Upper lobe of right lung (tissue), 1 donor: Measurements from ENCODE around the gene UBL5. TPM values are rescaled to one million over a fixed set of nuclear protein-coding genes. Genes with fewer than 3 reads are reported as not detected.

Experiments used
- ATAC-seq: fragments of 200-7000 bp; cut with Tn5 transposase; one replicate; pipeline ENCODE4 v1.9.1; 2020; ENCODE audit warnings: mild to moderate bottlenecking, moderate library complexity
- DNase-seq: peaks from one replicate; pipeline ENCODE4 v3.0.0-alpha.2; 2020
- H3K27ac ChIP-seq: fragments of 200-600 bp; one replicate; pipeline ENCODE4 v1.8.0; 2022
- H3K27me3 ChIP-seq: fragments of 200-600 bp; one replicate; pipeline ENCODE4 v1.8.0; 2022; ENCODE audit warnings: mild to moderate bottlenecking
- H3K36me3 ChIP-seq: fragments of 200-600 bp; one replicate; pipeline ENCODE4 v1.8.0; 2022
- H3K4me1 ChIP-seq: fragments of 200-600 bp; one replicate; pipeline ENCODE4 v1.8.0; 2022
- H3K4me3 ChIP-seq: fragments of 200-600 bp; one replicate; pipeline ENCODE4 v1.8.0; 2022; ENCODE audit warnings: mild to moderate bottlenecking
- H3K9me3 ChIP-seq: fragments of 200-600 bp; one replicate; pipeline ENCODE4 v1.8.0; 2022
- intact Hi-C: fragments of 100-400 bp; cut with DNase I; formaldehyde crosslinking; loops from one replicate; pipeline ENCODE4 v1.11.0; 2022
- total RNA-seq: library from RNA; stranded (reverse); fragmentation: NEBNext Ultra II Directional; extraction: Animal tissue kit (Norgen Biotek cat#: 25700); gene quantifications from one replicate; pipeline ENCODE4 v1.2.1, GENCODE V29; 2021
- TF ChIP-seq, protein P1 (sequence below): fragments of 200-600 bp; IDR thresholded peaks from one replicate; pipeline ENCODE4 v1.8.0; 2022; ENCODE audit warnings: antibody characterized with exemption
- donor health status: DM: no; HTN: yes; CAD: no; lungs with severe emphysema.

Gene UBL5
- total RNA-seq, 1 donor from 2014 or later, result 220 TPM

DNA sequence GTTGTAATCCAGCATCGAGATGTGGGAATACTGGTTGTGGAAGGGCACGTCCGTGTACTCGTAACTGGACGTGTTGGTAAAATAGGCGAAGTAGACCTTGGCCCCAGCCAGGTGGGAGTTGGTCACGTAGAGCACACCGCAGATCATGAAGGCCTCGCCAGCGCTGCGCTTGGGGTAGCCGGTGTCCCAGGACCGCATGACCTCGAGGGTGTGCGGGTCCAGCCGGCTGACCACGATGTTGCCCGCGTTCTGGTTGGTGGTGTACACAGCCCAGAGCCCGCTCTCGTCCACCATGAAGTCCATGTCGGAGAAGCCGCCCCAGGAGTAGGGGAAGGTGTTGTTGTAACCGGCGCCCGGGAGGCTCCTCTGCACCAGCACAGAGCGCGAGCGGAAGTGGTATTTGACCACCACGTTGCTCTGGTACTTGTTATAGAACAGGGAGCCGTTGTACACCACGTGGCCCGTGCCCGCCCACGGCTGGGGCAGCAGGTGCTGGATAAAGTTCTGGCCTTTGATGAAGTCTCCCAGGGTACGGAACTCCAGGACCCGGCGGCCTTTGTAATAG lies 26.6 kb downstream of the UBL5 start:
- TF ChIP-seq, protein P1, sequence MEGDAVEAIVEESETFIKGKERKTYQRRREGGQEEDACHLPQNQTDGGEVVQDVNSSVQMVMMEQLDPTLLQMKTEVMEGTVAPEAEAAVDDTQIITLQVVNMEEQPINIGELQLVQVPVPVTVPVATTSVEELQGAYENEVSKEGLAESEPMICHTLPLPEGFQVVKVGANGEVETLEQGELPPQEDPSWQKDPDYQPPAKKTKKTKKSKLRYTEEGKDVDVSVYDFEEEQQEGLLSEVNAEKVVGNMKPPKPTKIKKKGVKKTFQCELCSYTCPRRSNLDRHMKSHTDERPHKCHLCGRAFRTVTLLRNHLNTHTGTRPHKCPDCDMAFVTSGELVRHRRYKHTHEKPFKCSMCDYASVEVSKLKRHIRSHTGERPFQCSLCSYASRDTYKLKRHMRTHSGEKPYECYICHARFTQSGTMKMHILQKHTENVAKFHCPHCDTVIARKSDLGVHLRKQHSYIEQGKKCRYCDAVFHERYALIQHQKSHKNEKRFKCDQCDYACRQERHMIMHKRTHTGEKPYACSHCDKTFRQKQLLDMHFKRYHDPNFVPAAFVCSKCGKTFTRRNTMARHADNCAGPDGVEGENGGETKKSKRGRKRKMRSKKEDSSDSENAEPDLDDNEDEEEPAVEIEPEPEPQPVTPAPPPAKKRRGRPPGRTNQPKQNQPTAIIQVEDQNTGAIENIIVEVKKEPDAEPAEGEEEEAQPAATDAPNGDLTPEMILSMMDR, result no peak
- Histone ChIP-seq H3K27me3 (no peaks in the 10 kb centered on the region), H3K4me1 (no peaks in the 10 kb centered on the region), H3K36me3 (no peaks in the 10 kb centered on the region), H3K9me3 (no peaks in the 10 kb centered on the region), H3K4me3 (no peak overlapping the region), H3K27ac (no peak overlapping the region)
- ATAC-seq, result no peak
- DNase-seq, result no peak
- intact Hi-C loops, result no loop called here

DNA sequence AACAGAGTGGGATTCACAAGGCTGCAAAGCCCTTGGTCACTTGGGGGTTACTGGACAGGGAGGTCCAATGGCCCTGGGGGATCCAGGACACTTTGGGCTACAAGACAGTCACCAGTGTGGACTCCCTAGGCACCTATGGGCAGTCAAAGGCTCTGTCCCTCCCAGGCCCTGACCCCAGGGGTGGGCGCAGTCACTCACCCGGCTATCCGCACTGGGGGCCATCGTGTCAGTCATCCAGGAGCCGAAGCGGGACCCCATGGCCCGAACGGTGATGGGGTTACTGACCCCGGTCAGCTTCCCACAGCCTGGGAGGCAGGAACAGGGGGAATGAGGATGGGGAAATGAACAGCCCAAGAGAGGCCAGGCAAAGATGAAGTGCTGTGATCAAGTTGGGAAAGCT lies 28.9 kb downstream of the UBL5 start:
- H3K9me3 ChIP-seq, result no peaks in the 10 kb centered on the region
- H3K27me3 ChIP-seq, result no peaks in the 10 kb centered on the region
- no peak overlapping the region for H3K4me3 ChIP-seq
- no peaks in the 10 kb centered on the region for H3K4me1 ChIP-seq
- H3K36me3 ChIP-seq, result no peaks in the 10 kb centered on the region
- no peak for ATAC-seq
- DNase-seq, result no peak
- H3K27ac ChIP-seq, result no peak overlapping the region
- intact Hi-C loops, result no loop called here
- TF ChIP-seq, protein P1, result no peak

DNA sequence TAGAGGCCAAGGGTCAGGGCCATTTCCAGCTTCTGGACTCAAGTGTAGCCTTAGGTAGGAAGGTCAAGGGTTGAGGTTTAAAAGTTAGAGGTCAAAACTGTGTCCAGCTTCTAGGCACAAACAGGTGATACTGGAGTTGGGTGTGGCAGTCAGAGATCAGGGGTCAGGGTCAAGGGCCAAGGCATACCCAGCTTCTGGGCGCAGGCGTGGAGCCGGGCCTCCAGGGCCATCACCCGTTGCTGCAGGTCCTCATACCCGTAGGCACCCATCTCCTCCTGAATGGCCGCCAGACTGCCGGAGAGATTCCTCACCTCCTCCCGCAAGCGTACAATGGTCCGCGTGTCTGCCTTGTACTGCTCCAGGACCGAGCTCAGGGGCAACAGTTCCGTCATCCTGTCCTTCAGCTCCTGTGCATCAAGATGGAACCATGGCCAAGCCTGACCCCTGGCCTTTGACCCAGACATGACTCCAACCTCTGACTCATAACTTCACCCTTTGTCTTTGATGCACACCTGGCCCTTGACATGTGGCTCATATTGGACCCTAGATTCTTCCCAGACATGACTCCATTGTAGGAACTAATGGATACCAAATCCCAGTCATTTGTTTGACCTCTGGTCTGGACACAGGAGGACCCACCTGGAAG lies 29.5 kb downstream of the UBL5 start:
- TF ChIP-seq, protein P1, result no peak
- no peak for DNase-seq
- intact Hi-C loops, result no loop called here
- Histone ChIP-seq H3K4me1 (no peaks in the 10 kb centered on the region), H3K9me3 (no peaks in the 10 kb centered on the region), H3K27me3 (no peaks in the 10 kb centered on the region), H3K4me3 (no peak overlapping the region), H3K36me3 (no peaks in the 10 kb centered on the region), H3K27ac (no peak overlapping the region)
- ATAC-seq, result no peak

DNA sequence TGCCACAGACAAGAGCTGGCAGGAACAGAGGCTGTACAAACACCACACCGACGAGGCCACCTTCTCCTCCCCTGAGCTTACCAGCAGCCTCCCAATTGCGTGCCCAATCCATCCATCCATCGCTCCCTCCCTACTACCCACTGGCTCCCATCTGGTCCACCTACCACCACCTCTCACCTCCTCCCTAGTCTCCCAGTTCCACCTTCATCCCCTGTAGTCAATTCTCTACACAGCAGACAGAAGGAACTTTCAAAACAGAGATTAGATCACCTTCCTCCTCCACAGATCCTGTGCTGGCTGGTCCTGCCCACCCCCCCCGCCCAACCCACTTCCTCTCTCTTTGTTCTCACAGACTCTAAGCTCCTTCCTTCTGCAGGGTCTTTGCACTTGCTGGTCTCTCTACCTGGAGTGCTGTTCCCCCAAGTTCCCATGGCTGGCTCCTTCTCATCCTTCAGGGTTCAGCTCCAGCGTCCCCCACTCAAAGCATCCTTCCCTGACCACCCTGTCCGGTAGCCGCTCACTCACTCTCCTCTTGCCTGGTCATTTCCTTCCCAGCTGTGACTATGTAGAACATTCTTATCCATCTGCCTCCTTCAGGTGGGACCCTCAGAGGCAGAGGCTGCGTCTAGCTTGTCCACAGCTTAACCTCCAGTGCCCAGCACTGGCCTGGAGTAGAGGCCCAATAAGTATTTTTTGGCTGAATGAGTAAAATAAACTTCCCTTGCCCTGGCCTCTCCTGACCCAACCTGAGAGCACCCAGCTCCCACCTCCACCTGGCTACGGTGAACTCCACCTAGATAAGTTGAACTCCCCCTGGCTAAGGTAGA lies 30.4 kb downstream of the UBL5 start:
- TF ChIP-seq, protein P1, result no peak
- intact Hi-C loops, result no loop called here
- no peak for DNase-seq
- peak; percentile 8 for ATAC-seq
- Histone ChIP-seq H3K27me3 (no peaks in the 10 kb centered on the region), H3K27ac (no peak overlapping the region), H3K4me3 (no peak overlapping the region), H3K9me3 (no peaks in the 10 kb centered on the region), H3K4me1 (no peaks in the 10 kb centered on the region), H3K36me3 (no peaks in the 10 kb centered on the region)

DNA sequence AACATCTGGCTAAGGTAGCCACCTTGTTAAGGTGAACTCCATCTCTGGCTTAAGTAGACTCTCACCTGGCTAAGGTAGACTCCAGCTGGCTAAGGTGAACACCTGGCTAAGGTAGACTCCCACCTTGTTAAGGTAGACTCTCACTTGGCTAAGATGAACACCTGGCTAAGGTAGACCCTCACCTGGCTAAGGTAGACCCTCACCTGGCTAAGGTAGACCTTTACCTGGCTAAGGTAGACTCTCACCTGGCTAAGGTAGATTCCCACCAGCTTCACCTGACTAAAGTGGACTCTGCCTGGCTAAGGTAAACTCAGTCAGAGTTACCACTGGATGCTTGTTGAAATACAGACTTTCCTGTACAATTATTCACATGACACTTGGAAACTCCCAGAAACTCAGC lies 31.0 kb downstream of the UBL5 start:
- ATAC-seq (no peak), DNase-seq (no peak)
- H3K27me3 ChIP-seq, result no peaks in the 10 kb centered on the region
- no peak overlapping the region for H3K4me3 ChIP-seq
- H3K36me3 ChIP-seq, result no peaks in the 10 kb centered on the region
- intact Hi-C loops, result no loop called here
- no peaks in the 10 kb centered on the region for H3K4me1 ChIP-seq
- TF ChIP-seq, protein P1, result no peak
- H3K9me3 ChIP-seq, result no peaks in the 10 kb centered on the region
- no peak overlapping the region for H3K27ac ChIP-seq
